Mucosa of gallbladder (tissue), 1 donor: ENCODE data around the gene SLC25A31. TPM values are rescaled to one million over a fixed set of nuclear protein-coding genes. Genes with fewer than 3 reads are reported as not detected.
A peak's percentile ranks its signal among the peaks of the same experiment; 100 is the strongest.

Experiments used
- DNase-seq: peaks from one replicate; pipeline ENCODE4 v3.0.0-alpha.2; 2020; ENCODE audit warnings: low spot score
- total RNA-seq: library from RNA; stranded (reverse); gene quantifications from one replicate; pipeline ENCODE4 v1.2.1, GENCODE V29; 2021
- donor health status: DM: no; HTN: no; CAD: no.

The SLC25A31 gene
- total RNA-seq, 1 donor from 2014 or later = not detected

DNA sequence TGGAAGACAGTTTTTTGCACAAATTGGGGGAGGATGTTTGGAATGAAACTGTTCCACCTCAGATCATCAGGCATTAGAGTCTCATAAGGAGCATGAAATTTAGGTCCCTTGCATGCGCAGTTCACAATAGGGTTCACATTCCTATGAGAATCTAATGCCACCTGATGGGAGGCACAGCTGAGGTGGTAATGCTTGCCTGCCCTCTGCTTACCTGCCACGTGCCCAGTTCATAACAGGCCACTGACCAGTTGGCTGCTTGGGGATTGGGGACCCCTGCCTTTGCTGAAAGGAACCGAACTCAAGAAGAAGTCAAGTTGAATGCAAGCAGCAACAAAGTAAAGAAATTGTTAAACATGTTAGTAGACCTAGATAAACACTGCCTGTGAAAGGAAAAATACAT lies 47.3 kb downstream of the SLC25A31 start:
- no peak for DNase-seq

DNA sequence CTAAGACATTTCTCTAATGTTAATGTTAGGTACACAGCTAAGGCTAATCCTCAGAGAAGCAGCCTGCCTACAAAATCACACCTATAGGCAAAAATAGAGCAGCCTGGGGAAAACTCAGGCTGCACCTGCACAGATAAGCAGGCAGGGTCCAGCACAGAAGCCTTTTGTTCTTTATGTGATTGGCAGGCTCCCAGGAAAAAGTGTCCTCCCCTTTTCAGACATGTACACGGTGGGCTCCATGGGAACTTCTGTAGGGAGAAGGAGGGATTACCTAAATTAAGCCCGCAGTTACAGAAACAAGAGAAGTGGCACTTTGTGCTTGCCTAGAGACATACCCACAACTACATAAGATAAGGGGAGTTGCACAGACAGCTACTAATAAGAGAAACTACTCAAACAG lies 47.9 kb downstream of the SLC25A31 start:
- no peak for DNase-seq

DNA sequence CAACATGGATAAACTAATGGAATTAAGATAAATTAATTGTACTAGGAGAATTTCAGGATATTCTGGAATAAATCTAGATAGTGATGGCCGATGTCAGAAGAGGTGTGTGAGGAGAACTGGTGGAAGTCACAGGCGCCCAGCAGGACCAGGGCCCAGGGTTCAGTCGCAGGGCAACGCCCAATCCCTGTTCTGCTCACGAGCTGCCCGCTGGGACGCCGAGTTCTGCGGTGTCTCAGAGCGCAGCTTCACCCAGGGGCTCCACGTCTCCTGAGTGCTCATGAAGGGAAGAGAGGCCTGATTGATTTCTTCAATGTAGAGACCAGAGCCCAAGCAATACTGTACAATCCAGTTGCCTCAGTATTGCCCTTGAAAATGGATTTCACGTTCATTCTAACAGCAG lies 50.4 kb downstream of the SLC25A31 start:
- no peak for DNase-seq

DNA sequence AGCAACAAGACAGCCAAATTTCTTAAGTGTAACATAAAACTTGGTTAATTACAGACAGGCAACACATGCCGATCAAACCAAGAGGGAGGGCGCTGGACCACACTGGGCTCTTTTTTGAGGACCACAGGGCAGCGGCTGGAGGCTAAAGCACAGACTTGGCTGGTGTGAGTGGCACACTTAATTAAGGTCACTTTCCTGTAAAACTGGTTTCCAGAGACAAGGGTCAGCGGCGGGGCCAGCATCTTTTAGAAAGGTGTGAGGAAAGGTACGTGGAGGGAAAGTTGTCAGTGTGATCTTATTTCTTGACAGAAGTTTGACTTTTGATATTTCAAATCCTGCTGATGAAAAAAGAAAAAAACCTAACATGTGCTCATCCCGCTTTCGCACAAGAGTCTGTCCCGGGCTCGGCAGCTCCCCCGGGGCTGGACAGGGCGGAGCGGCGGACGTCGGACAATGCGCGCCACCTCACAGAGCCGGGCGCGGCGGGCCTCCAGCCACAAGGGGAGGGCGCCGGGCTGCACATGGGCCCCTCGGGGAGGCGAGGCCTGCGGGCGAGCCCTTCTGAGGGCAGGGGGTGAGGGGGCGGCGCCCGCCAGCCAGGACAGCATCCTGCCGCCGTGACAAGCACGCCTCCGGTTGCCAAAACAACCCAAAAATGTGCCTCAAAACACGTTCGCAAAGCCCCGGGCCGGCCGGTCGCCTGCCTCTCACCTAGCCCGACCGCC lies 51.3 kb downstream of the SLC25A31 start:
- peak; percentile 33 for DNase-seq

DNA sequence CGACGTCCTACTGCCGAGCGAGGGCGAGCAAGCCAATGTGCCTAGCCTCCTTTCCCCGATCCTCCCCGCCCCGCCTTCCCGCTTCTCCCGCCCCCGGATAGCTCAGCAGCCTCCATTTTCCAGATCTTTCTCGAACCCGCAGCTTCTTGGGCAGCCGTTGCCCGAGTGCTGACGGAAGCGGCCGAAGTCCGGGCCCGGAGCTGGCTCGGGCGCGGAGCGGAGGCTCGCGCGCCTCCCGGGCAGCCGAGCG lies 51.8 kb downstream of the SLC25A31 start:
- DNase-seq = peak; percentile 88

DNA sequence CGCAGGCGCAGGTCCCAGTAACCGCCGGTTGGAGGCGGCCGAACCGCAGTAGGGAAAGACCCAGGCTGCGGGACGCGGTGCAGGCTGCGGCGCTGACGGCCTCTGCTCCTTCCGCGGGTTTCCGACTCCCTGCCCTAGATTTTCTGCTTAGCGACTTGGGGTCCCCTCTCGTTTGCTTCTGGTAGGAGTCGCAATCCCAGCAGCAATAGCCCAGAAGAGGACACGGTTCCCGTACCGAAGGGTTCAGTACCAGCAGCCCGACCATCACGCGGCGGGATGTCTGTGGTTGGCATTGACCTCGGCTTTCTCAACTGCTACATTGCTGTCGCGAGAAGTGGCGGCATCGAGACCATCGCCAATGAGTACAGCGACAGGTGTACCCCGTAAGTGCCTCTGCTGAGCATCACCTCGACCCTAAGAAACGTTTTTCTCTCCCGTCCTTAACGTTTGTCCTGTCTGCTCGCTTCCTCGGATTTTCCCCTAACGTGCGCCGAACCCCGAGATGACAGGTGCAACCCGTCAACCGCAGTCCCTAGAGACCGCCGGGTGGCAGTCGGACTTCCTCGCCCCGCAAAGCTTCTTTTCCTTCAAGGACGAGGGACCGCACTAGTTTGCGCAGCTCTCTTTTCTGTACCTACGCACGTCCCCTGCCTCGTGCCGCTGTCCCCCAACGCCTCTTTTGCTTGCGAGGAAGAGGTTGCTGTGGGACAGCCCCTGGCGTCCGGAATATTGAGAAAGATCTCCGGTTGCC lies 52.2 kb downstream of the SLC25A31 start, which contains the start of gene HSPA4L:
TSS of gene HSPA4L (plus strand) at position 48 of the 751 bp plus-strand sequence. CDS start at position 277, 229 bp downstream.
- peak; percentile 35 for DNase-seq

DNA sequence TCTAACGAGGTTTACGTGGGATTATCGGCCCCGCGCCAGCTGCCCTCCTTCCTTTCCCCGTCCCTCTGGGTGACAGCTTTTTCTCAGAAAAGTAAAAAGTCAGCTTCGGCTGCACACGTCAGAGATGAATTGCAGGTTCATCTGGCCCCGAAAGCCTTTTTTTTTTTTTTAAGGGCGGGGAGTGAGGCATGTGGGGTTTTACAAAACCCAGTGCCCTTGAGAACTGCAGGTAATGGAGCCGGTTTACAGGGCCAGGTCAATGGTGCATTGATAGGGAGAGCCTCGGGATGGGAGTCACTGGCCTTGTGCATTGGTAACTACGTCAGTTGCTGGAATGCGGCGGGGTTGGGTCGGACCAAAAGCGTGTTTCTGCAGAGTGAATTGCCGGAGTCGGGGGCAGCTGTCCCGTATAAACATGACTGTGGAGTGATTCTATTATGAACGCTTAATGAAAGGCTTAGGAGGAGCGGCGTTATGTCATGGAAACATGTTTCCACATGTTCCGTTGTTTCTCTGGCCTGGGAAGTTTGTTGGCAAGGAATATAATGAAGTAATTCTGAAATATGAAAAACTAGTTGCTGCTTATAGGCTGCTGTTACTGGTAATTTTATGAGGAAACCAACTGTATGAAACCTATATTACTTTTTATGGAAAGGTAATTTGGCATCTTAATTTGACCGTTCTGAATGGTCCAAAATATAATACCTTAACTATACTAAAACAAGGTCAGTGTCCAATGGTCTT lies 53.0 kb downstream of the SLC25A31 start:
- peak; percentile 71 for DNase-seq

DNA sequence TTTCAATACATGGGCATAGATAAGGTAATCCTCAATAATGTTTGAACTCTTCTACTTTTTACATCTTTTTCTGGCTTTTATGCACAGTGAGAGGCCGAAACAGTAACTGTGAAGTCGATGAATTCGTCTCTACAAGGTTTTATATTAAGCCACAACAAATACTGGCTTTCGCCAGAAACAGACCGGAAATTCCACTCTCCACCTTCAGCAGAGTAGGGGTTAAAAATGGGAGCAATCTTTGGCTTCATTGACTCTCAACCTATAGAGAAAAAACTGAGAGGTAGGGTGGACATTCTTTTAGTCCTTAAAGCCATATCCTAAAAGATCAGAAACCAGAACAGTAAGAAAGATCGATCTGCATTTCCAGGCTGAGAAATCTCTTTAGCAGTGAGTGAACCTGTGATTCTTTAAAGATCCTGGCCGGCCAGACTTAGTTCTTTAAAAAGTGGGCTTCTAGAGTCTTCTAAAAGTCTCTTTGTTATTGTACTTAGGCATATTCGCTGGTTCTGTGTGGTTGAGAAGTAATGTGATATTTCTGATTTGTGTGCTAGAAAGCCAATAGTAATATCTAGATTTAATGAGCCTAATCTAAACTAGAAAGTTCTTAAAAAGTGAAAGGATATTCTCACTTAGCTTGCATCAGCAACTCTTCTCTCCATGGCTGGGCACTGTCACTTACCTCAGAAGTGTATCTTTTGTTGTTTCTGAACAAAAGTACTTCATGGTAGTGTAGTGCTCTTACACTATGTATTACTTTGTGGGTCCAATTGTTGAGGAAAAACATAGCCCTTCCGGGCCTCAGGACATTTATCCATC lies 54.0 kb downstream of the SLC25A31 start:
- no peak for DNase-seq

DNA sequence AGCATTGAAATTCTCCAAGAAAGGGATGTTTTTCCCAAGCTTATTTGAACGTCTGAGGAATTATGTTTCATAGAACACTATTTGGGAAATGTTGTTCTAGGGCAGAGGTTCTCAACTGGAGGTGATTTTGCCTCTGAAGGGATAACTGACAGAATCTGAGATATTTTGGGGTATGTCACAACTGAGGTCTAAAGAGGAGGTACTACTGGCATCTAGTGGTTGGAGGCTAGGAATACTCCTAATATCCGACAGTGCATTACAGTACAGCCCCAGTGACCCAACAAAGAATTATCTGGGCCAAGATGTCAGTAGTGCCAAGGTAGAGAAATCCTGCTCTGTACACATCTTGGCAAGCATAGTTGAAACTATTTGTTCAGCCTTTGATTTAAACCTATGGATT lies 58.3 kb downstream of the SLC25A31 start:
- no peak for DNase-seq

DNA sequence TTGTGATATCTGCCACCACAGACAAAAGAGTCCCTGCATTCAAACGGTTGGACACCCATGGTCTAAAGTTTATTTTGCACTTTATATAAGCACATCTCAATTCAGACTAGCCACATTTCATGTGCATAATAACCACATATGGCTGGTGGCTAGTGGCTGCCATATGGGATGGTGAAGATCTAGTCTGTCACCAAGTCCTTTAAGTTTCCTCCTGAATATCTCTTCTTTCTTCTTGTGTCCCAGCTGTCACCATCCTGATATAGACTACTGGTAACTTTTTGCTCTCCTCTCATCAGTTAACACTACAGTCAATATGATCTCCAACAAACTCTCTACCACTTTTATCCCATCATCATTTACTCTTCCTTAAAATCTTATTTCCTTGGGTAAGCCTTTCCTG lies 61.2 kb downstream of the SLC25A31 start:
- no peak for DNase-seq

DNA sequence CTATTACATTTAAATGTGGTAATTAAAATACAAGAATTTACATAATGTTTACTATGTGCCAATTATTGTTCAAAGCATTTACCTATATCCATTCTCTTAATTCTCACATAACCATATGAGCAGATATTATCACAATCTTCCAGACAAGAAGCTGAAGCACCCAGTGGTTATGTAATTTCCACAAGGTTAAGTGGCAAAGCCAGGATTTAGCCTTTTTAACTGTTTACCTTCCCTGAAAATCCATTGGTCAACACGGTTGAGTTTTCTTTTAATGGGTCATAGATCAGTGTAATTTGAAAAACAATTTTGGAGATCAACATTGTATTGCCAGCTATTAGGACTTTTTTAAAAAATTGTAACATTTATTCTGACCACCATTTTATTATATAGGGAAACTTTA lies 63.3 kb downstream of the SLC25A31 start:
- no peak for DNase-seq

DNA sequence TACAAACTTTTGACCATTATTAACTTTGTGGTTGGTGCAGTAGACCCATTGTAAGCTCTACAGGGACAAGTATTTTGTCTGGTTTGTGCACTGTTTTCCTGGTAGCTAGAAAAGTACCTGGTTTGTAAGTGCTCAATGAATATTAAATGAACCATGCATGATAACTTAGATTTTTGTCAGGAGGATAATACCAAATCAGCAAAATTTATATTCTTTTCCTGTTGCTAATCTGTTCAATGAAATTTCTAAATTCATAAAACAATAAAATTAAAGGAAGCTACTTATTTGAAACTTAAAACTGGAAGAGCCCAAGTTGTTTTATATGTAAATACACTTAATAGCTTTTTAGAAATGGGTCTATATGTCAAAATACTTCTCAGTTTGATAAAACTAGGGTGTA lies 69.5 kb downstream of the SLC25A31 start:
- DNase-seq = no peak

DNA sequence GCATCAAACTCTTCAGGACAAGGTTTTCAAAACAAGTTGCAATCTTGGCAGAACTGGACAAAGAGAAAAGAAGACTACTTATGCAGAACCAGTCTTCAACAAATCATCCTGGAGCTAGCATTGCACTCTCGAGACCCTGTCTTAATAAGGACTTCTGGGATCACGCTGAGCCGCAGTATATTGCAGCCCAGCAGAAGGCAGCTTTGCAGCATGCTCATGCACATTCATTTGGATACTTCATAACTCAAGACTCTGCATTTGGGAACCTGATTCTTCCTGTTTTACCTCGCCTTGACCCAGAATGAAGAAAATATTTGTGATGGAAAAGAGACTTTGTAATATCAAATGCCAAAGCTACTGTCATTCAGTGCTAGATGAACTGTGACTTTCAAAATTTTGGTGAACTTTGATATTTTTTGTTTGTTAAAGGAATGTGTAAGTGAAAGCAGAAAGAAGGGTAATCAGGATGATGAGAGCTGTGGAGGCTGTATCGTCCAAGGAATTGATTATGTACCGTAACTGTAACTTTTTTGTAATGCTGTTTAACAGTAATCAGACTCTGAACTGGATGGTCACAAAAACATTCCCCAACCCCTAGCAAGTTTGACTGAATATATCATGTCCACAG lies 79.1 kb downstream of the SLC25A31 start:
- no peak for DNase-seq

DNA sequence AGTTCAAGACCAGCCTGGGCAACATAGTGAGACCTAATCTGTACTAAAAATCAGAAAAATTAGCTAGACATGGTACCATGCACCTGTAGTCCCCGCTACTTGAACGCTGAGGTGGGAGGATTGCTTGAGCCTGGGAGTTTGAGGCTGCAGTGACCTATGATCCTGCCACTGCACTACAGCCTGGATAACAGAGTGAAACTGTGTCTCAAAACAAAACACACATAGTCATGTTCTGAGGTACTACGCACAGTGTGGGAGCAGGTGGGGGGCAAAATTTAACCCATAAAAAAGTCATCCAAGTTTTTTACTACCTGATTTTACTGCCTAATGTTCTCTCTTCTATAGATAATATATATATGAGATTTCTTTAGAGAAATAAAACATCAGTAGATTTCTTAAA lies 80.4 kb downstream of the SLC25A31 start:
- DNase-seq = no peak

DNA sequence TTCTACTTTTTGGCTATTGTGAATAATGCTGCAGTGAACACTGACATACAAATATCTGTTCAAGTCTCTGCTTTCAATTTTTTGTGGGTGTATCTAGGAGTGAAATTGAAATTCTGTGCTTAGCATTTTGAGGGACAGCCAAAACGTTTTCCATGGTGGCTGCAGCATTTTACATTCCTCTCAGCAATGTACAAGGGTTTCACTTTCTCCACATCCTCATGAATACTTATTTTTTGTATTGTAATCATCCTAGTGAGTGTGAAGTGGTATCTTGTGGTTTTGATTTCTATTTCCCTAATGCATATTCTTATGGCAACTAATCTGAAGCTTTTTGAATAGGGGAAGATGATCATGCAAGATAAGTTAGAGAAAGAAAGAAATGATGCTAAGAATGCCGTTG lies 92.2 kb downstream of the SLC25A31 start:
- no peak for DNase-seq

Other genes starting within 250 kb of the SLC25A31 start
- 10.1 TPM for gene INTU, start 97.4 kb upstream of the SLC25A31 start, total RNA-seq
- 13.1 TPM for gene HSPA4L, start 51.9 kb downstream of the SLC25A31 start, total RNA-seq
- gene PLK4, start 150.5 kb downstream of the SLC25A31 start, total RNA-seq = 2.3 TPM
- gene MFSD8, start 234.8 kb downstream of the SLC25A31 start, total RNA-seq = 23.7 TPM
- gene ABHD18, start 235.0 kb downstream of the SLC25A31 start, total RNA-seq = 12.1 TPM